Keratinocyte (primary cell): ENCODE data around the gene CD63. TPM values are rescaled to one million over a fixed set of nuclear protein-coding genes. Genes with fewer than 3 reads are reported as not detected.

Experiments
- DNase-seq: peaks from one replicate; pipeline ENCODE4 v3.0.0-alpha.2; 2011; ENCODE audit warnings: low read depth, missing footprints, low spot score
- FAIRE-seq: peaks from 2 replicates; lab custom pipeline; 2011; peaks lifted over from hg19 to GRCh38; lab: Jason Lieb, UNC
- H2AFZ ChIP-seq: 2 replicates; pipeline ENCODE4 v1.6.0; 2012; ENCODE audit warnings: low read length, control low read depth, inconsistent platforms; ENCODE audit not compliant: control insufficient read depth
- H3K27ac ChIP-seq: 2 replicates; pipeline ENCODE4 v1.5.1; 2011; ENCODE audit warnings: low read length; ENCODE audit not compliant: control insufficient read depth, insufficient read depth
- H3K27me3 ChIP-seq: 3 replicates; pipeline ENCODE4 v1.6.0; 2011; ENCODE audit warnings: low read length; ENCODE audit not compliant: control insufficient read depth, insufficient read depth; ENCODE audit errors: extremely low read depth
- H3K36me3 ChIP-seq, 2 experiments: 2 replicates in 1 of 2; 3 replicates in 1 of 2; pipeline ENCODE4 v1.5.1; 2011; ENCODE audit warnings: low read length in 2 of 2, mild to moderate bottlenecking in 1 of 2; ENCODE audit not compliant: control insufficient read depth in 2 of 2, insufficient read depth in 2 of 2; ENCODE audit errors: extremely low read depth in 1 of 2
- H3K4me1 ChIP-seq: 3 replicates; pipeline ENCODE4 v1.5.1; 2011; ENCODE audit warnings: low read length; ENCODE audit not compliant: control insufficient read depth, insufficient read depth; ENCODE audit errors: extremely low read depth
- H3K4me2 ChIP-seq: 3 replicates; pipeline ENCODE4 v1.6.0; 2011; ENCODE audit warnings: low read depth, low read length; ENCODE audit not compliant: control insufficient read depth, insufficient read depth; ENCODE audit errors: extremely low read depth
- H3K4me3 ChIP-seq, 3 experiments: fragments of 200-600 bp in 1 of 3; sonication (generic) in 1 of 3; 2 replicates in 2 of 3; 3 replicates in 1 of 3; pipeline ENCODE4 v1.5.1; 2011 to 2016; ENCODE audit warnings: low read length in 3 of 3, mild to moderate bottlenecking in 3 of 3, control low read depth in 2 of 3, inconsistent platforms in 1 of 3, low read depth in 1 of 3, mixed read lengths in 1 of 3, mixed run types in 1 of 3, moderate library complexity in 1 of 3; ENCODE audit not compliant: control insufficient read depth in 2 of 3, insufficient read depth in 2 of 3; ENCODE audit errors: extremely low read depth in 1 of 3
- H3K79me2 ChIP-seq: 2 replicates; pipeline ENCODE4 v1.6.0; 2012; ENCODE audit warnings: low read length; ENCODE audit not compliant: control insufficient read depth, insufficient read depth
- H3K9ac ChIP-seq: 3 replicates; pipeline ENCODE4 v1.6.0; 2011; ENCODE audit warnings: low read length; ENCODE audit not compliant: control insufficient read depth, insufficient read depth; ENCODE audit errors: extremely low read depth
- H3K9me1 ChIP-seq: 3 replicates; pipeline ENCODE4 v1.6.0; 2011; ENCODE audit warnings: low read length; ENCODE audit not compliant: control insufficient read depth, insufficient read depth; ENCODE audit errors: extremely low read depth
- H3K9me3 ChIP-seq: 2 replicates; pipeline ENCODE4 v1.5.1; 2012; ENCODE audit warnings: low read depth, low read length; ENCODE audit not compliant: control insufficient read depth
- H4K20me1 ChIP-seq: 3 replicates; pipeline ENCODE4 v1.6.0; 2011; ENCODE audit warnings: low read length; ENCODE audit not compliant: control insufficient read depth, insufficient read depth; ENCODE audit errors: extremely low read depth
- EZH2 ChIP-seq: IDR thresholded peaks from one replicate; pipeline ENCODE4 v1.6.1; 2012; ENCODE audit warnings: inconsistent platforms, mild to moderate bottlenecking, low read length, moderate library complexity
- dilution Hi-C: fragments of 300-500 bp; cut with MboI; formaldehyde crosslinking; loops from one replicate; pipeline ENCODE4 v1.7.0; 2020; ENCODE audit warnings: low sequenced_read_pairs; ENCODE audit not compliant: extremely low pct_ligation_motif_present
- polyA plus RNA-seq, 5 experiments: library from polyadenylated mRNA; depleted of rRNA in 3 of 5; stranded (reverse) in 3 of 5; stranded (forward) in 1 of 5; unstranded in 1 of 5; fragments of >200 nt; gene quantifications; 1 replicate in 1 of 5; 2 replicates in 3 of 5; 3 replicates in 1 of 5; pipeline versions ENCODE4 v1.2.1 to v1.2.3, GENCODE V29; 2011 to 2012; ENCODE audit warnings: missing spikeins in 2 of 5, low read depth in 1 of 5, low replicate concordance in 1 of 5
- TF ChIP-seq, protein P1 (sequence below), 3 experiments: IDR thresholded peaks in 1 of 3; conservative IDR thresholded peaks in 1 of 3; optimal IDR thresholded peaks in 1 of 3; 2 replicates in 2 of 3; 3 replicates in 1 of 3; pipeline versions ENCODE3 to v1.5.1; 2011; ENCODE audit warnings: low read length in 3 of 3, mild to moderate bottlenecking in 3 of 3, moderate library complexity in 2 of 3, control low read depth in 1 of 3, inconsistent platforms in 1 of 3; ENCODE audit not compliant: insufficient read depth in 2 of 3; ENCODE audit errors: extremely low read depth in 1 of 3

The CD63 gene
- polyA plus RNA-seq, 1 donor (not counting 4 experiments of a cell fraction or from before 2014, with no cell fraction given) = 749 TPM

DNA sequence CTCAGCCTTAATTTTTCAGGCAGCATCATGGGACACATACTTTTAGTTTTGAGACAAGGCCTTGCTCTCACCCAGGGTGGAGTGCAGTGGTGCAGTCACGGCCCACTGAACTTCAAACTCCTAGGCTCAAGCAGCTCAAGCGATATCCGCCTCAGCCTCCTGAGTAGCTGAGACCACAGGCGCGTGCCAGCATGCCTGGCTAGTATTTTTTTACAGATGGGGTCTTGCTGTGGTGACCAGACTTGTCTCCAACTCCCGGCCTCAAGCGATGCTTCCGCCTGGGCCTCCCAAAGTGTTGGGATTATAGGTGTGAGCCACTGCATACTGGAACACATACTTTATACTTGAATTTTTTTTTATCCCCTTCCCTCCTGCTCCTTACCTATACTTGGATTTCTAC is 5.9 kb downstream of the CD63 start:
- no peaks in the 10 kb centered on the region for H3K27me3 ChIP-seq
- H3K9me3 ChIP-seq = no peaks in the 10 kb centered on the region
- no peak for FAIRE-seq
- H3K9ac ChIP-seq = no peak overlapping the region
- no peak overlapping the region for H3K4me2 ChIP-seq
- peaks cover 38% of the 10 kb centered on the region for H3K4me1 ChIP-seq
- H3K4me3 ChIP-seq = no peak overlapping the region
- peaks cover 16% of the 10 kb centered on the region for H3K79me2 ChIP-seq
- peaks cover 20 to 24% of the 10 kb centered on the region in 2 experiments for H3K36me3 ChIP-seq
- no peaks in the 10 kb centered on the region for H4K20me1 ChIP-seq
- H3K9me1 ChIP-seq = no peaks in the 10 kb centered on the region
- DNase-seq = no peak
- H3K27ac ChIP-seq = no peak overlapping the region
- dilution Hi-C loops = loop anchor here (5.0 kb wide), 1 partner anchor 36 kb away; no protein-coding TSS in a partner anchor
- no peak overlapping the region for H2AFZ ChIP-seq
- TF ChIP-seq, protein P1, sequence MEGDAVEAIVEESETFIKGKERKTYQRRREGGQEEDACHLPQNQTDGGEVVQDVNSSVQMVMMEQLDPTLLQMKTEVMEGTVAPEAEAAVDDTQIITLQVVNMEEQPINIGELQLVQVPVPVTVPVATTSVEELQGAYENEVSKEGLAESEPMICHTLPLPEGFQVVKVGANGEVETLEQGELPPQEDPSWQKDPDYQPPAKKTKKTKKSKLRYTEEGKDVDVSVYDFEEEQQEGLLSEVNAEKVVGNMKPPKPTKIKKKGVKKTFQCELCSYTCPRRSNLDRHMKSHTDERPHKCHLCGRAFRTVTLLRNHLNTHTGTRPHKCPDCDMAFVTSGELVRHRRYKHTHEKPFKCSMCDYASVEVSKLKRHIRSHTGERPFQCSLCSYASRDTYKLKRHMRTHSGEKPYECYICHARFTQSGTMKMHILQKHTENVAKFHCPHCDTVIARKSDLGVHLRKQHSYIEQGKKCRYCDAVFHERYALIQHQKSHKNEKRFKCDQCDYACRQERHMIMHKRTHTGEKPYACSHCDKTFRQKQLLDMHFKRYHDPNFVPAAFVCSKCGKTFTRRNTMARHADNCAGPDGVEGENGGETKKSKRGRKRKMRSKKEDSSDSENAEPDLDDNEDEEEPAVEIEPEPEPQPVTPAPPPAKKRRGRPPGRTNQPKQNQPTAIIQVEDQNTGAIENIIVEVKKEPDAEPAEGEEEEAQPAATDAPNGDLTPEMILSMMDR (optimal IDR thresholded peaks at IDR 0.05 in 1 of 3, IDR thresholded peaks at IDR 0.05 in 1 of 3, conservative IDR thresholded peaks at IDR 0.05 in 1 of 3; ENCODE audit: extremely low read depth in 1 of 3, insufficient read depth in 2 of 3, low read length in 3 of 3) = no peak
- no peak for TF ChIP-seq EZH2

DNA sequence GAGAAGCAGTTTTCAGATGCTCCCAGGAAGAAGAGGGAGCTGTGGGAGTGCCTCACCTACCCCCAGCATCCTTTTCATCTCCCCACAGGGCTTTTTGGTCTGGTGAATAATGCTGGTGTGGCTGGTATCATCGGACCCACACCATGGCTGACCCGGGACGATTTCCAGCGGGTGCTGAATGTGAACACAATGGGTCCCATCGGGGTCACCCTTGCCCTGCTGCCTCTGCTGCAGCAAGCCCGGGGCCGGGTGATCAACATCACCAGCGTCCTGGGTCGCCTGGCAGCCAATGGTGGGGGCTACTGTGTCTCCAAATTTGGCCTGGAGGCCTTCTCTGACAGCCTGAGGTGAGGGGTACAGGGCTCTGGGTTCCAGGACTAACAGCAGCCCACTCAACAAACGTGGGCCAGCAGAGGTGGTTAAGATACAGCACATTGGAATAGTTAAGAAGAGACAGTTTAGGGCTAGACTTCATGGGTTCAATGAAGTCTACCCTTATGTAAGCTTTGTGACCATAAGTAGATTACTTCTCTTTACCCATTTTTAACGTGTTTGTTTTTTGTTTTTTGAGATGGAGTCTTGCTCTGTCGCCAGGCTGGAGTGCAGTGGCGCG is 7.1 kb downstream of the CD63 start:
- Histone ChIP-seq H3K27me3 (no peaks in the 10 kb centered on the region), H3K79me2 (peaks cover 5% of the 10 kb centered on the region), H3K27ac (no peak overlapping the region), H3K4me2 (no peak overlapping the region), H4K20me1 (no peaks in the 10 kb centered on the region), H3K9ac (no peak overlapping the region), H3K9me3 (no peaks in the 10 kb centered on the region), H3K36me3 (peaks cover 19 to 24% of the 10 kb centered on the region in 2 experiments), H2AFZ (no peak overlapping the region), H3K4me3 (no peak overlapping the region), H3K9me1 (no peaks in the 10 kb centered on the region), H3K4me1 (peaks cover 38% of the 10 kb centered on the region)
- DNase-seq (no peak), FAIRE-seq (no peak)
- dilution Hi-C loops = loop anchor here (5.0 kb wide), 1 partner anchor 34 kb away; no protein-coding TSS in a partner anchor
- TF ChIP-seq EZH2 = no peak
- TF ChIP-seq, protein P1 (optimal IDR thresholded peaks at IDR 0.05 in 1 of 3, IDR thresholded peaks at IDR 0.05 in 1 of 3, conservative IDR thresholded peaks at IDR 0.05 in 1 of 3; ENCODE audit: extremely low read depth in 1 of 3, insufficient read depth in 2 of 3, low read length in 3 of 3) = no peak
